Activated CD8-positive, alpha-beta memory T cell treated with anti-CD3 and anti-CD28 coated beads, Interleukin-2, amount 10 ng/mL, durations not matched to agents 7 days and 5 days (primary cell): ENCODE data around the gene METTL1. TPM values are rescaled to one million over a fixed set of nuclear protein-coding genes. Genes with fewer than 3 reads are reported as not detected.
A peak's percentile ranks its signal among the peaks of the same experiment; 100 is the strongest.

Experiments
- ATAC-seq: fragments of 150-1000 bp; cut with Tn5 transposase; one replicate; pipeline ENCODE4 v1.10.0; 2021; ENCODE audit warnings: moderate library complexity
- CTCF ChIA-PET: fragments of 350-600 bp; sonication (Branson Sonifier 250); formaldehyde crosslinking; loops from one replicate; lab custom pipeline; 2021; ENCODE audit warnings: antibody characterized with exemption; lab: Charles Lee
- DNase-seq: peaks from one replicate; pipeline ENCODE4 v3.0.0-alpha.2; 2020
- H3K27ac Mint-ChIP-seq: one replicate; pipeline ENCODE4 v1.8.0; 2021; ENCODE audit warnings: mild to moderate bottlenecking, mixed read lengths
- H3K27me3 Mint-ChIP-seq: one replicate; pipeline ENCODE4 v1.8.0; 2021; ENCODE audit warnings: mixed read lengths
- H3K36me3 Mint-ChIP-seq: one replicate; pipeline ENCODE4 v1.8.0; 2021; ENCODE audit warnings: mild to moderate bottlenecking, mixed read lengths
- H3K4me1 Mint-ChIP-seq: one replicate; pipeline ENCODE4 v1.8.0; 2021; ENCODE audit warnings: mixed read lengths
- H3K4me3 Mint-ChIP-seq: one replicate; pipeline ENCODE4 v1.8.0; 2021; ENCODE audit warnings: mild to moderate bottlenecking, moderate library complexity, mixed read lengths
- H3K9me3 Mint-ChIP-seq: one replicate; pipeline ENCODE4 v1.8.0; 2022; ENCODE audit warnings: low read depth, mixed read lengths
- total RNA-seq, 2 experiments: library from RNA; stranded (reverse); gene quantifications; one replicate each; pipeline ENCODE4 v1.2.3, GENCODE V29; 2021

Gene METTL1
- total RNA-seq, 2 experiments from 2014 or later, result 22.1 to 32.1 TPM

DNA sequence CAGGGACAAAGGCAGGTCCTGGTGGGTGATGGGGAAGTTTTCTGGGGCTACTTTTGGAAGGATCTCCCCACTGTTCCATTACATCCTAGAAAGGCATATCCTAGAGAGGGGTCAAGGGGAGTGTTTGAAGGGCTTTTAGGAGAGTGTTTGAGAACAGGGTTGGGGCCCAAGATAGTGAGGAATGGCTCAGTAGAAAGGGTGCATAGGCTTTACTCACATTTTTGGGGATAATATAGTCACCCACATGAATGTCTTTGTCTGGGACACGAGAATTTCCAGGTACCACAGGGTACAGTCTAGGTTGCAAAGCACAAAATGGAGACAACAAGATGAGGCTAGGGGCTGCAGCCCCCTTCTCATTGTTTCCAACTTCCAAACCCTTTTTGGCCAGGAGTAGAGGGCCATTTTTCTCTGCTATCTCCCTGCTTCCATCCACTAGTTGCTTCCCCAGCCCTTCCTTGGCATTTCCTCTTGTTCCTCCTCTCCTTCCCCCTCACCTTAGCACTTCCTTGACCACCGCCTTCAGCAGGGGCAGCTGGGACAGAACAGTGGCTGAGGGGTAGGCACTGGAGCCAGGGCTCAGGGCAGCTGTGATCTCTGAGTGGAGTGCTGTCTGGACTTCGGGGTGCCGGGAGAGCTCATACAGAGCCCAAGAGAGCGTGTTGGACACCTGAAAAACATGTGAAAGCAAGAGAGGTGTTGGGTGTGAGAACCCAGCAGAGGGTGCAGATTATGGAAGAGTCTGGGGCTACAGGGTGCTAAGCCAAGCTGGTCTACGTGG lies 7.8 kb downstream of the METTL1 start:
- ATAC-seq, result no peak
- no peak for DNase-seq
- CTCF ChIA-PET, result interaction anchor here (0.8 to 3.5 kb wide), 11 partner anchors 8 to 144 kb away, joined by 3 to 19 read pairs (median 5); partner anchors contain the start of genes MARCHF9 and TSFM
- no peak overlapping the region for H3K27ac Mint-ChIP-seq
- H3K4me3 Mint-ChIP-seq, result peak overlapping the region; percentile 80
- peaks cover 15% of the 10 kb centered on the region for H3K27me3 Mint-ChIP-seq
- H3K36me3 Mint-ChIP-seq, result peaks cover 13% of the 10 kb centered on the region
- peaks cover 27% of the 10 kb centered on the region for H3K4me1 Mint-ChIP-seq
- no peaks in the 10 kb centered on the region for H3K9me3 Mint-ChIP-seq

DNA sequence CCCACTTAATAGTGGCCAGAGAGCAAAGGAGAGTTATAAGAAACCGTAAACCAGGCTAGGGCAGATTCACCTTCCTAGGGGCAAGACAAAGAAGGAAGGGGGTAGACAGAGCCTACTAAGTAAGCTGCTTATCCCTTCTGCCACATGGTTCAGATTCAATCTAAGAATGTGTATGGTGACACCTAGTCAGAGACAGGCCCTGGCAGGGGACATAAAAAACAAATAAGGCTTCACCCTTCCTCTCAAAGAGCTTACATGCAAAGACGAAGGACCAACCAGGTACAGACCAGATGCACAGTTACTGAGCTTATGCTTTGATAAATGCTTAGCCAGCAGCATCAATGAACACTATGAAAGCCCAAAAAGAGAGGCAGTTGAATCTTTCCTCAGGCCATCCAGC lies 9.4 kb downstream of the METTL1 start:
- DNase-seq (no peak), ATAC-seq (no peak)
- peaks cover 27% of the 10 kb centered on the region for H3K4me1 Mint-ChIP-seq
- peaks cover 19% of the 10 kb centered on the region for H3K36me3 Mint-ChIP-seq
- CTCF ChIA-PET, result interaction anchor here (1.2 to 3.5 kb wide), 3 partner anchors 8 to 35 kb away, joined by 3 to 10 read pairs (median 3); partner anchors contain the start of genes MARCHF9 and TSFM
- H3K9me3 Mint-ChIP-seq, result no peaks in the 10 kb centered on the region
- H3K27me3 Mint-ChIP-seq, result peaks cover 15% of the 10 kb centered on the region
- H3K27ac Mint-ChIP-seq, result no peak overlapping the region
- no peak overlapping the region for H3K4me3 Mint-ChIP-seq

DNA sequence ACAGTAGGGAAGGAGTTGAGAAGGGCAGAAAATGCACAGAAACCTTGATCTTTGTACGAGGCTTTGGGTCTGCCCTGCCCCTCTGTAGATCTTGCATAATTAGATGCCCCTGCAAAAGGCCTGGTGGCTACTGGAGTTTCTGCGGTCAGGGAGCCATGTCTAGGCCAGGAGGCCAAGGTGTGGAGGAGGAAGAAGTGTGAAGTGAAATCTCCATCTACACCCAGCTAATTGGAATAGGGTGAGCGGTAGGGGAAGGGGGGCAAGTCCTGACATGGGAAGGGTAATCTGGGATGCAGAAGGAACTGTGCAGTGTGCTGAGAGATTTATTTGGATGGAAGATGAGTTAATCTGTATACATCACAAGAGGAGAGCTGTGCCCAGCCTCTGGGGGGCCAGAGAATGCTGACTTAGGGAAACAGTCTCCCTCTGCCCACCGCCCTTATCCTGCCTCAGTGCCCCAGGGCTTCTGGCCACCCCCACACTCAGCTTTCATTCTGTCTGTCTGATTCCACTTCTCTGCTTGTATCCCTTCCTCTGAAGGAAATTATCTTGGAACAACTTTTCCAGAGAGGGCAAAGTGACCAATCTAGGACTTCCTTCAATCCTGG lies 10.4 kb downstream of the METTL1 start:
- CTCF ChIA-PET, result interaction anchor here (1.0 to 3.5 kb wide), 5 partner anchors 7 to 36 kb away, joined by 3 to 10 read pairs (median 3); partner anchors contain the start of genes MARCHF9, TSFM and TSPAN31
- H3K9me3 Mint-ChIP-seq, result no peaks in the 10 kb centered on the region
- H3K36me3 Mint-ChIP-seq, result peaks cover 20% of the 10 kb centered on the region

DNA sequence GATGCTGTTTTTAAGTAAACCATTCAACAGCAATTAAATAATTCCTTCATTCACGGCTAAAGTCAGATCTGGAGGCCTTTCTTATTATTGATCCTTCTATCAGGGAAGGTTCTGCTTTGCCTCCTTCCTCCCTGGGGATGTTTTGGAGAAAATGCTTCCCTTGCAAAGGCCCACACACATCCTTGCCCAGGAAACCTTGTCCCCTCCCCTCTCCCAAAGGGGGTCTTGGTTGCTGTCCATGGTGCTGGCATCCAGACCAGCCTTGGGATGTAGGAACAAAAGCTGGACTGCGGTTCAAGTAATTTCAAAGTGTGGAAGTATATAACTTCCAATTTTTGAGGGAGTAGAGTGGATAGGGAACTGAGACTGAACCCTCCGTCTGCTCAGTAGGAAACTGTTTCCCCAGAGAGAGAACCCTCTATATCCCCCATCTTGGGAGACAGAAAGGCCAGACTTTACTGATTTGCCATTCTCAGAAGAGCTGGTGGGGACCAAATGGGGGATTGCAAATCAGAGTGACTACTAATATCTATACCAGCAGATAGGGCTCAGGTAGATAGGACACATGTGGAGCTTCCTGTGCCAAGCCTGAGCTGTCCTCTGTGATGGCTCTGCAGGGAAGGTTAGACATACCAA lies 11.4 kb downstream of the METTL1 start:
- ATAC-seq (no peak), DNase-seq (no peak)
- Mint-ChIP-seq H3K36me3 (peaks cover 20% of the 10 kb centered on the region), H3K27me3 (peaks cover 3% of the 10 kb centered on the region), H3K27ac (no peak overlapping the region), H3K9me3 (no peaks in the 10 kb centered on the region), H3K4me3 (no peak overlapping the region), H3K4me1 (peaks cover 30% of the 10 kb centered on the region)
- CTCF ChIA-PET, result interaction anchor here (1.0 to 2.2 kb wide), 11 partner anchors 11 to 153 kb away, joined by 3 to 10 read pairs (median 4); partner anchors contain the start of genes TSFM and TSPAN31

More for the DNA sequence above, 10.4 kb downstream of the METTL1 start:
- Mint-ChIP-seq H3K27ac (no peak overlapping the region), H3K4me3 (no peak overlapping the region), H3K27me3 (peaks cover 10% of the 10 kb centered on the region), H3K4me1 (peaks cover 31% of the 10 kb centered on the region)
- no peak for DNase-seq
- no peak for ATAC-seq

DNA sequence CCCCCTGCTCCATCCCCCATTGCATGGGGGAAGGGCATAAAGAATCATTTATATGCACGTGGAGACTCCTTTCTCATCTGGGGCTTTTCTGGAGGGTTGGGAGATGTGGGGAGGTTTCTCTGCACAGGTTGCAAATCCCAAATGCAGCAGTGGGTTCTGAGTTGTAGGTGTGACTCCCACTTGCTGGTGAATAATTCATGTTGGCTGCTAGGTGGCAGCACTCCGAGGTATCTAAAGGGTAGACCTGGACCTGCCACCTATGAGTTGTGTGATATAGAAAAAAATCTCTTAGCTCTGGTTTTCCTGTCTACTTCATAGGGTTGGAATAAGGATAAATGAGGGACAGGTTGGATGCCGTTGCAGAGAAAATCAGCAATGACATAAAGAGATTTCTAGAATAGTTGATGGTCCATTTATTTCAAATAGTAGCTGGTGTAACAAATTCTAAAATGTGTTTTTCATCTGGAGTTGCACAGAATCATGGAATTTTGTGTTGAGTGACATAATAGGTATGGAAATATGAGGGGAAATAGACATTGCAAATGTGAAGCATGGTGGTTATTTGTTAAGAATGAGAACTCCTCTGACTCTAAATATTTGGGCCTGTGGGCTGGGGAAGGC lies 12.4 kb downstream of the METTL1 start:
- no peaks in the 10 kb centered on the region for H3K27me3 Mint-ChIP-seq
- no peak overlapping the region for H3K4me3 Mint-ChIP-seq
- H3K9me3 Mint-ChIP-seq, result no peaks in the 10 kb centered on the region
- DNase-seq, result no peak
- no peak overlapping the region for H3K27ac Mint-ChIP-seq
- peaks cover 21% of the 10 kb centered on the region for H3K36me3 Mint-ChIP-seq
- peaks cover 26% of the 10 kb centered on the region for H3K4me1 Mint-ChIP-seq
- ATAC-seq, result no peak
- CTCF ChIA-PET, result interaction anchor here (0.6 to 2.2 kb wide), 24 partner anchors 8 to 447 kb away, joined by 3 to 11 read pairs (median 4); partner anchors contain the start of genes AVIL, EEF1AKMT3, METTL1 and TSFM

DNA sequence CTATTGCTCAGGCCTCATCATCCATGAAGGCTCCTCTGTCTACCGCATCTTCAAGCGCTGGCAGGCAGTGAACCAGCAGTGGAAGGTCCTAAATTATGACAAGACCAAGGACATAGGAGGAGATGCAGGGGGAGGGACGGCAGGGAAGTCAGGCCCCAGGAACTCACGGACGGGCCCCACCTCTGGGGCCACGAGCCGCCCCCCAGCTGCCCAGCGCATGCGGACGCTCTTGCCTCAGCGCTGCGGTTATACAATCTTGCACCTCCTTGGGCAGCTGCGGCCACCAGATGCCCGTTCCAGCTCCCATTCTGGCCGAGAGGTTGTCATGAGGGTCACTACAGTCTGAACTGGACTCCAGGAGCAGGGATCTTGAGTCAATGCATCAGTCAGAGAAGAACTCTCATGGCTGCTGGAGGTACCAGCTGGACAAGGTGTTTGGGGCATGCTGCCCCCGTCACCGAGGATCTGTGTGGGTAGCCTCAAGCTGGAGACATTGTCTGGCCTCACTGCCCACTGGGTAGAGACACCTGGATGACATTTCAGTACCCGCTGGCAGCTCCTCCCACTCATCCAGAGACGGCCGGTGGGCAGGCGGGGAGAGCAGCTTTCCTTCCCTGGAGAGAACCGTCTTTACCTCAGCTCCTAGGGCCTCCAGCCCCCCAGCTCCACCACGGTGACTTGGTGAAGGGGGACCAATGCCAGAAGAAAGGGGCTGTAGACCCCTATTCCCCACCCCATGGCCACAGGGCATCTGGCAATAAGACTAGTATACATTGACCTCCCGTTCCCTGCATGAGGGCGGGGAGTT lies 13.1 kb downstream of the METTL1 start:
- peaks cover 22% of the 10 kb centered on the region for H3K36me3 Mint-ChIP-seq
- CTCF ChIA-PET, result interaction anchor here (0.8 to 2.2 kb wide), 14 partner anchors 9 to 175 kb away, joined by 3 to 11 read pairs (median 5); partner anchors contain the start of genes AVIL and EEF1AKMT3
- H3K9me3 Mint-ChIP-seq, result no peaks in the 10 kb centered on the region
- no peak overlapping the region for H3K4me3 Mint-ChIP-seq
- H3K27ac Mint-ChIP-seq, result no peak overlapping the region
- DNase-seq (no peak), ATAC-seq (no peak)
- no peaks in the 10 kb centered on the region for H3K27me3 Mint-ChIP-seq
- H3K4me1 Mint-ChIP-seq, result peaks cover 26% of the 10 kb centered on the region

DNA sequence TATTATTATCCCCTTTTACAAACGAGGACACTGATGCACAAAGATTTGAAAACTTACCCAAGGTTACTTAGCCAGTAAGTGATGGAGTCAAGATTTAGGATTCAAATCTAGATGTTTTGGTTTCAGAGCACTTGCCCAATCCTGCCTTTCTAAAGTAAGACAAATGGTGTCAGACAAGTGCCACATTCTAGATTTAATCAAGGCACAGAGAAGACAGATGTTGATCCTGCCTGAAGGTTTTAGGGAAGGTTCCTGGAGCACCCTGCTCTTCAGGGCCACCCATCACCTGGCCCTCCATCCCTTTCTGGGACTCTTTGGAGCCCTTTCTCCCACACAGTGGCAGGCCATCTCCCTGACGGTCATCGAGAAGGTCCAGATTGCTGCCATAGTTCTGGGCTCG lies 14.1 kb downstream of the METTL1 start:
- CTCF ChIA-PET, result interaction anchor here (1.2 to 2.9 kb wide), 5 partner anchors 9 to 45 kb away, joined by 3 to 48 read pairs (median 17); partner anchors contain the start of genes CYP27B1 and TSPAN31
- Mint-ChIP-seq H3K4me3 (no peak overlapping the region), H3K27me3 (no peaks in the 10 kb centered on the region), H3K36me3 (peaks cover 17% of the 10 kb centered on the region), H3K27ac (no peak overlapping the region), H3K9me3 (no peaks in the 10 kb centered on the region), H3K4me1 (peaks cover 35% of the 10 kb centered on the region)
- no peak for DNase-seq
- ATAC-seq, result no peak

DNA sequence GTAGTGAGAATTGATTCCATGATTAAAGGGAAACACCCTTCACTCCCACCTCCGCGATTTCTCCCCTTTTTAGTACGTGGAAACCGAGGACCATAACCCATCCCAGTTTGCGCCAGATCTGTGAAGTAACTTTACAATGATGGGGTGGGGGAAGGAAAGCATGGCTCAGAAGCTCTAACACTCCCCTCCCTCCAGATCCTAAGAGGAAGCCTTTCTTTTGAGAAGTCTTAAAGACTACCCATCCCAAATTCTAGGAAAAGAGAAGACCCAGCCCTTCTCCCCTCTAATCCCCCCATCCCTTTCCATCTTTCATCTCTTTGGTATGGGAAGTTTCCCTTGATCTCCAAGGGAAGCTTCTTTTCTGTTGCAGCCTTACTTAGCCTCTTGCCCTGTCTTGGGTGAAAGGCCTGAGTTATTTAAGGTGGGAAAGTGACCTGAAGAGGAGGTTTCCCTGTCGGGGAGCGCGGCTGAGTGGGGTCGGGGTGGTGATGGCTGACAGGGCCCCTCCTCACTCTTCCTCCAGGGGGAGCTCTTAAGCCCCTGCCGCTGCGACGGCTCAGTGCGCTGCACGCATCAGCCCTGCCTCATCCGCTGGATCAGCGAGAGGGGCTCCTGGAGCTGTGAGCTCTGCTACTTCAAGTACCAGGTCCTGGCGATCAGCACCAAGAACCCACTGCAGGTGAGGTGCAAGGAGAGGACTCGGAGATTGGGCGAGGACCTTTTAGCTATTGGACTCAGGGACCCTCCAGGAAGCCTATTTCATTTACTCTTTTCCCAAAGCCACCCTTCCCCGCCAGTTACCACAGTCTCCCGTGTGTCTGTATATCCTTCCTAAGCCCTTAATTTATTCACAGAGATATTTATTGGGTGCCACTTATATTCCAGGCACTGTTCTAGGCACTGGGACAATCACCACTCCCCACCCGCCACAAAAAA lies 15.2 kb downstream of the METTL1 start:
- Mint-ChIP-seq H3K27ac (peak overlapping the region; percentile 75), H3K4me1 (peaks cover 41% of the 10 kb centered on the region), H3K9me3 (no peaks in the 10 kb centered on the region), H3K36me3 (peaks cover 14% of the 10 kb centered on the region), H3K27me3 (no peaks in the 10 kb centered on the region), H3K4me3 (peak overlapping the region; percentile 71)
- ATAC-seq (peak; percentile 25), DNase-seq (peak; percentile 81)
- CTCF ChIA-PET, result interaction anchor here (0.6 to 3.5 kb wide), 32 partner anchors 8 to 327 kb away, joined by 3 to 48 read pairs (median 5); partner anchors contain the start of genes CYP27B1, EEF1AKMT3, GLI1 and METTL1

DNA sequence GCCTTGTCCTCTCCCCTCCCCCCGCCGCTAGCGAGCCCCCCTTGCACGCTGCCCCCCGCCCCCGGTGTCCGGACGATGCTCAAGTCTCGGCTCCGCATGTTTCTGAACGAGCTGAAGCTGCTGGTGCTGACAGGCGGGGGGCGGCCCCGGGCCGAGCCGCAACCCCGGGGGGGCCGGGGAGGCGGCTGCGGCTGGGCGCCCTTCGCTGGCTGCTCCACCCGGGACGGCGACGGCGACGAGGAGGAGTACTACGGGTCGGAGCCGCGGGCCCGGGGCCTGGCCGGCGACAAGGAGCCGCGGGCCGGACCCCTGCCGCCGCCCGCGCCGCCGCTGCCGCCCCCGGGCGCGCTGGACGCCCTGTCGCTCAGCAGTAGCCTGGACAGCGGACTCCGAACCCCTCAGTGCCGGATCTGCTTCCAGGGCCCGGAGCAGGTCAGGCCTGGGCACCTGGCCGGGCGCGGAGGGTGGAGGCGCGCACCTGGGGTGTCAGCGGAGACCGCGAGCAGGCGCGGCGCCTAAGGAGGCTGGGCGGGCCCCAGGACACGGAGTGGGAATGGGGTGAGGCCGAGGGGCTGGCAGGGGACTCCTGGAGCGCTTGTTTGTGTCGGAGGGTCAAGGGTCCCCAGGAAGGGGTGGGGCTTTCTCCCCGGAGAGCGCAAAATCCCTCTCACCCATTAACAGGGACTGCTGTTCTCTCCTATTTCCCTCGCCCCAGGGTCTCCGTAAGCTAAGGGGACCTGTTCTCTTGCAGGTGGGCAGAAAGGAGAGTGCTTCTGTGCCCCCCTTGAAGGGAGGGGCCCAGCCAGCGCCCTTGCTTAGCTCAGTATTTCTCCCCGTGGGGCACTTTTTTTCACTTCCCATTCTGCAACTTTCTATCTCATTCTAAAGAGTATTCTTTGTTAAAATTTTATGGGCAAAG lies 16.2 kb downstream of the METTL1 start:
- ATAC-seq, result no peak
- H3K27me3 Mint-ChIP-seq, result no peaks in the 10 kb centered on the region
- peaks cover 18% of the 10 kb centered on the region for H3K36me3 Mint-ChIP-seq
- H3K27ac Mint-ChIP-seq, result peak overlapping the region; percentile 75
- peak overlapping the region; percentile 71 for H3K4me3 Mint-ChIP-seq
- CTCF ChIA-PET, result interaction anchor here (1.0 to 3.5 kb wide), 21 partner anchors 7 to 326 kb away, joined by 3 to 48 read pairs (median 6); partner anchors contain the start of genes CYP27B1, EEF1AKMT3, GLI1 and METTL1
- H3K9me3 Mint-ChIP-seq, result no peaks in the 10 kb centered on the region
- H3K4me1 Mint-ChIP-seq, result peaks cover 50% of the 10 kb centered on the region
- DNase-seq, result no peak

DNA sequence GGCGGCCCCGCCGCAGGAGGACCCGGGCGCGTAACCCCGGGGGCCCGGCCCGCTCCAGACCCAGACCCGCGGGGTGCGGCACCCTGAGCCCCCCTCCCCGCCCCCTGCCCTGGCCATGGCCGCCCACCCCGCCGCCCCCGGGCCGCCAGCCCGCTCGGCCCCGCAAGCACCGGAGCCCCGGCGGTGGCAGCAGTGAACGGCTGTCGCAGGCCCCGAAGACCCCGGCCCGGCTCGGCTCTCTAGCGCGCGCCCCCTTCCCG lies 16.8 kb downstream of the METTL1 start:
- no peak for ATAC-seq
- H3K27ac Mint-ChIP-seq, result no peak overlapping the region
- H3K27me3 Mint-ChIP-seq, result no peaks in the 10 kb centered on the region
- no peak overlapping the region for H3K4me3 Mint-ChIP-seq
- peaks cover 55% of the 10 kb centered on the region for H3K4me1 Mint-ChIP-seq
- peaks cover 24% of the 10 kb centered on the region for H3K36me3 Mint-ChIP-seq
- H3K9me3 Mint-ChIP-seq, result no peaks in the 10 kb centered on the region
- no peak for DNase-seq
- CTCF ChIA-PET, result interaction anchor here (1.5 to 3.5 kb wide), 4 partner anchors 8 to 149 kb away, joined by 5 to 48 read pairs (median 24); partner anchors contain the start of gene CYP27B1
